GM12892 (cell line): ENCODE results near the gene TSSK3. TPM values are rescaled to one million over a fixed set of nuclear protein-coding genes. Genes with fewer than 3 reads are reported as not detected.

Source experiments
- DNase-seq: peaks from one replicate; pipeline ENCODE4 v3.0.0; 2011; ENCODE audit not compliant: insufficient read length
- FAIRE-seq: peaks from 2 replicates; lab custom pipeline; 2011; peaks lifted over from hg19 to GRCh38; lab: Jason Lieb, UNC
- POLR2A ChIP-seq: IDR thresholded peaks from 2 replicates; pipeline ENCODE4 v1.6.1; 2011; ENCODE audit warnings: low read depth, low read length, control low read depth
- POLR2AphosphoS5 ChIP-seq: IDR thresholded peaks from 2 replicates; pipeline ENCODE4 v1.6.1; 2011; ENCODE audit warnings: low read depth, low read length, control low read depth
- TAF1 ChIP-seq: IDR thresholded peaks from 2 replicates; pipeline ENCODE4 v1.6.1; 2011; ENCODE audit warnings: low read depth, mild to moderate bottlenecking, control low read depth, low read length, borderline replicate concordance
- polyA plus RNA-seq: library from polyadenylated mRNA; unstranded; fragments of >200 nt; gene quantifications from one replicate; pipeline ENCODE4 v1.2.1, GENCODE V29; 2012; ENCODE audit warnings: missing spikeins, inconsistent platforms; ENCODE audit not compliant: missing spikeins

The TSSK3 gene
- polyA plus RNA-seq = 3.9 TPM

- no peak for DNase-seq
- no peak for TF ChIP-seq POLR2A
- TF ChIP-seq POLR2AphosphoS5 = no peak
- no peak for TF ChIP-seq TAF1
- FAIRE-seq = no peak
Measured at GRCh38 chr1:32362474-32363313, at the start of gene TSSK3, which contains the start of gene FAM229A. Gene TSSK3 (plus strand): TSS chr1:32362539. CDS start chr1:32362702, 163 bp downstream. Gene FAM229A (minus strand): TSS chr1:32362485. CDS start chr1:32362091, 394 bp downstream.

- FAIRE-seq = no peak
Measured at GRCh38 chr1:32316903-32317277, 45.4 kb upstream of the TSSK3 start.

GRCh38 chr1:32318127-32318869 lies 44.0 kb upstream of the TSSK3 start:
- DNase-seq = no peak
- FAIRE-seq = no peak
- TF ChIP-seq POLR2A (no peak), TAF1 (no peak), POLR2AphosphoS5 (no peak)

More at GRCh38 chr1:32316903-32317277, 45.4 kb upstream of the TSSK3 start:
- no peak for DNase-seq
- TF ChIP-seq POLR2A (no peak), TAF1 (no peak), POLR2AphosphoS5 (no peak)

- DNase-seq = no peak
- TF ChIP-seq POLR2A = no peak
- TF ChIP-seq TAF1 = no peak
- no peak for TF ChIP-seq POLR2AphosphoS5
- FAIRE-seq = peak; percentile 73
Measured at GRCh38 chr1:32321712-32322291, 40.5 kb upstream of the TSSK3 start.

- FAIRE-seq (no peak), DNase-seq (no peak)
- TF ChIP-seq TAF1 (no peak), POLR2AphosphoS5 (no peak; the same call in 1 of the 2 replicates), POLR2A (no peak)
Measured at GRCh38 chr1:32327204-32327603, 35.1 kb upstream of the TSSK3 start.

- no peak for TF ChIP-seq TAF1
- no peak for FAIRE-seq
- no peak for DNase-seq
Measured at GRCh38 chr1:32329931-32330466, 32.3 kb upstream of the TSSK3 start.

GRCh38 chr1:32330558-32331151 lies 31.7 kb upstream of the TSSK3 start:
- TF ChIP-seq POLR2A (peak; percentile 33; the same call in 1 of the 2 replicates), POLR2AphosphoS5 (peak; percentile 68), TAF1 (no peak)
- no peak for DNase-seq
- no peak for FAIRE-seq

- no peak for FAIRE-seq
- TF ChIP-seq POLR2A (peak; percentile 38; the same call in 1 of the 2 replicates), TAF1 (no peak), POLR2AphosphoS5 (no peak)
- no peak for DNase-seq
Measured at GRCh38 chr1:32331549-32331948, 30.8 kb upstream of the TSSK3 start.

- DNase-seq = no peak
Measured at GRCh38 chr1:32332290-32333079, 29.9 kb upstream of the TSSK3 start.

GRCh38 chr1:32333251-32333963 lies 28.9 kb upstream of the TSSK3 start:
- DNase-seq (no peak), FAIRE-seq (no peak)
- no peak; the same call in 1 of the 2 replicates for TF ChIP-seq POLR2AphosphoS5
- no peak for TF ChIP-seq TAF1
- no peak; the same call in 1 of the 2 replicates for TF ChIP-seq POLR2A

More at GRCh38 chr1:32332290-32333079, 29.9 kb upstream of the TSSK3 start:
- TF ChIP-seq POLR2AphosphoS5 = peak; percentile 56
- TF ChIP-seq POLR2A = peak; percentile 38
- TF ChIP-seq TAF1 = no peak
- FAIRE-seq = no peak
